HG02943 (cell line): ENCODE measurements around the gene ACADM.
"Not testable (repeated sequence)": the region's sequence is repeated elsewhere in the genome, so short reads cannot be mapped to it uniquely, and the experiment has no call there.

Experiments
- ATAC-seq: cut with Tn5 transposase; IDR thresholded peaks from one replicate; pipeline ENCODE4 v1.9.1; 2021; ENCODE audit warnings: mild to moderate bottlenecking, low read depth, moderate library complexity; ENCODE audit not compliant: unreplicated experiment

Gene ACADM

GRCh38 chr1:75733661-75734060 lies 9.2 kb downstream of the ACADM start:
- no peak for ATAC-seq

GRCh38 chr1:75736016-75736415 lies 11.5 kb downstream of the ACADM start:
- ATAC-seq = no peak

GRCh38 chr1:75742047-75742625 lies 17.6 kb downstream of the ACADM start:
- ATAC-seq = no peak

- ATAC-seq = peak; percentile 83
Measured at GRCh38 chr1:75745276-75745675, 20.8 kb downstream of the ACADM start.

GRCh38 chr1:75757210-75757609 lies 32.7 kb downstream of the ACADM start:
- not testable (repeated sequence) for ATAC-seq

GRCh38 chr1:75758543-75758942 lies 34.0 kb downstream of the ACADM start:
- ATAC-seq = not testable (repeated sequence)

GRCh38 chr1:75764057-75764655 lies 39.6 kb downstream of the ACADM start:
- ATAC-seq = no peak

GRCh38 chr1:75765697-75766355 lies 41.3 kb downstream of the ACADM start:
- no peak for ATAC-seq

- no peak for ATAC-seq
Measured at GRCh38 chr1:75768016-75768415, 43.5 kb downstream of the ACADM start.

GRCh38 chr1:75770761-75771160 lies 46.3 kb downstream of the ACADM start:
- ATAC-seq = no peak

- no peak for ATAC-seq
Measured at GRCh38 chr1:75771978-75772377, 47.5 kb downstream of the ACADM start.

GRCh38 chr1:75777812-75778211 lies 53.3 kb downstream of the ACADM start:
- ATAC-seq = not testable (repeated sequence)

- not testable (repeated sequence) for ATAC-seq
Measured at GRCh38 chr1:75778694-75779093, 54.2 kb downstream of the ACADM start.

GRCh38 chr1:75780183-75780582 lies 55.7 kb downstream of the ACADM start:
- ATAC-seq = not testable (repeated sequence)

GRCh38 chr1:75783920-75784319 lies 59.4 kb downstream of the ACADM start:
- not testable (repeated sequence) for ATAC-seq

- ATAC-seq = peak; percentile 28
Measured at GRCh38 chr1:75785320-75785982, 60.9 kb downstream of the ACADM start.

GRCh38 chr1:75785983-75786853 lies 61.7 kb downstream of the ACADM start, which contains the start of gene RABGGTB:
TSS of gene RABGGTB (plus strand) at chr1:75786256. CDS start at chr1:75786272, 16 bp downstream.
- ATAC-seq = peak; percentile 62

- no peak for ATAC-seq
Measured at GRCh38 chr1:75786901-75787493, 62.5 kb downstream of the ACADM start.

- no peak for ATAC-seq
Measured at GRCh38 chr1:75787524-75787923, 63.0 kb downstream of the ACADM start.

- ATAC-seq = no peak
Measured at GRCh38 chr1:75789988-75790387, 65.5 kb downstream of the ACADM start.
